ENCODE results near the gene CACHD1. TPM values are rescaled to one million over a fixed set of nuclear protein-coding genes. Genes with fewer than 3 reads are reported as not detected.

CACHD1 gene
- total and polyA plus RNA-seq, 2 of the 4 experiments (the other 2 are of a cell fraction), result 2.9 to 5.9 TPM

- no peak overlapping the region for H4K8ac ChIP-seq (ENCODE audit: low read depth in 2 of 2, low read length in 2 of 2)
- DNase-seq (no peak), ATAC-seq (ENCODE audit: low read depth) (no peak)
- no peak overlapping the region for H2AK9ac ChIP-seq (replicated peaks; ENCODE audit: low read depth, low read length, poor library complexity)
- H2BK15ac ChIP-seq (ENCODE audit: low read depth, low read length), result no peak overlapping the region
- no peak overlapping the region for H3K56ac ChIP-seq (ENCODE audit: extremely low read depth, insufficient read depth, low read length)
- H3K14ac ChIP-seq (replicated peaks; ENCODE audit: low read depth, low read length), result no peak overlapping the region
- H3K9me3 ChIP-seq (ENCODE audit: control insufficient read depth, insufficient read depth, low read length), result no peaks in the 10 kb centered on the region
- no peak overlapping the region for H3K23ac ChIP-seq (ENCODE audit: low read depth, low read length)
- no peak overlapping the region for H3K4me3 ChIP-seq (ENCODE audit: insufficient read depth, low read depth, low read length)
- H3K9me1 ChIP-seq (ENCODE audit: insufficient read depth, low read length), result no peaks in the 10 kb centered on the region
- H2BK5ac ChIP-seq (ENCODE audit: low read depth, low read length, poor library complexity, severe bottlenecking), result no peak overlapping the region
- H3K4ac ChIP-seq (ENCODE audit: low read depth, low read length), result no peak overlapping the region
- H3K36me3 ChIP-seq (ENCODE audit: control insufficient read depth, insufficient read depth, low read length), result no peaks in the 10 kb centered on the region
- peaks cover 0 to 9% of the 10 kb centered on the region in 2 experiments; a peak in 3 of 4 replicates for H3K79me1 ChIP-seq (ENCODE audit: low read depth in 1 of 2, low read length in 2 of 2)
- H2AFZ ChIP-seq (replicated peaks; ENCODE audit: low read length, poor library complexity), result no peak overlapping the region
- no peak overlapping the region for H3K18ac ChIP-seq (ENCODE audit: low read depth, low read length)
- POLR2A ChIA-PET (ENCODE audit: unreplicated experiment), result no interaction called here
- TF ChIP-seq CEBPB (IDR thresholded peaks at IDR 0.05; ENCODE audit: low read depth, low read length) (no peak), RCOR1 (IDR thresholded peaks at IDR 0.05; ENCODE audit: insufficient replicate concordance, low read length) (no peak), FOS (IDR thresholded peaks at IDR 0.05; ENCODE audit: low read depth, low read length) (no peak), CHD1 (IDR thresholded peaks at IDR 0.05; ENCODE audit: low read depth, low read length) (no peak), MAZ (IDR thresholded peaks at IDR 0.05; ENCODE audit: borderline replicate concordance, low read depth, low read length) (no peak)
- TF ChIP-seq, protein P1, sequence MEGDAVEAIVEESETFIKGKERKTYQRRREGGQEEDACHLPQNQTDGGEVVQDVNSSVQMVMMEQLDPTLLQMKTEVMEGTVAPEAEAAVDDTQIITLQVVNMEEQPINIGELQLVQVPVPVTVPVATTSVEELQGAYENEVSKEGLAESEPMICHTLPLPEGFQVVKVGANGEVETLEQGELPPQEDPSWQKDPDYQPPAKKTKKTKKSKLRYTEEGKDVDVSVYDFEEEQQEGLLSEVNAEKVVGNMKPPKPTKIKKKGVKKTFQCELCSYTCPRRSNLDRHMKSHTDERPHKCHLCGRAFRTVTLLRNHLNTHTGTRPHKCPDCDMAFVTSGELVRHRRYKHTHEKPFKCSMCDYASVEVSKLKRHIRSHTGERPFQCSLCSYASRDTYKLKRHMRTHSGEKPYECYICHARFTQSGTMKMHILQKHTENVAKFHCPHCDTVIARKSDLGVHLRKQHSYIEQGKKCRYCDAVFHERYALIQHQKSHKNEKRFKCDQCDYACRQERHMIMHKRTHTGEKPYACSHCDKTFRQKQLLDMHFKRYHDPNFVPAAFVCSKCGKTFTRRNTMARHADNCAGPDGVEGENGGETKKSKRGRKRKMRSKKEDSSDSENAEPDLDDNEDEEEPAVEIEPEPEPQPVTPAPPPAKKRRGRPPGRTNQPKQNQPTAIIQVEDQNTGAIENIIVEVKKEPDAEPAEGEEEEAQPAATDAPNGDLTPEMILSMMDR (conservative IDR thresholded peaks at IDR 0.05; ENCODE audit: low read depth, low read length), result no peak
- TF ChIP-seq, protein P2, sequence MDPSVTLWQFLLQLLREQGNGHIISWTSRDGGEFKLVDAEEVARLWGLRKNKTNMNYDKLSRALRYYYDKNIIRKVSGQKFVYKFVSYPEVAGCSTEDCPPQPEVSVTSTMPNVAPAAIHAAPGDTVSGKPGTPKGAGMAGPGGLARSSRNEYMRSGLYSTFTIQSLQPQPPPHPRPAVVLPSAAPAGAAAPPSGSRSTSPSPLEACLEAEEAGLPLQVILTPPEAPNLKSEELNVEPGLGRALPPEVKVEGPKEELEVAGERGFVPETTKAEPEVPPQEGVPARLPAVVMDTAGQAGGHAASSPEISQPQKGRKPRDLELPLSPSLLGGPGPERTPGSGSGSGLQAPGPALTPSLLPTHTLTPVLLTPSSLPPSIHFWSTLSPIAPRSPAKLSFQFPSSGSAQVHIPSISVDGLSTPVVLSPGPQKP (IDR thresholded peaks at IDR 0.05; ENCODE audit: borderline replicate concordance, low read depth, low read length), result no peak
- no peak overlapping the region for H4K91ac ChIP-seq (ENCODE audit: insufficient read depth, low read depth, low read length)
- H3K27me3 ChIP-seq (ENCODE audit: control insufficient read depth, insufficient read depth, low read length), result no peaks in the 10 kb centered on the region; the same call in 1 of the 2 replicates
- no peak overlapping the region for H2AK5ac ChIP-seq (ENCODE audit: low read depth, low read length)
- in situ Hi-C loops (cut with MboI; ENCODE audit: low sequenced_read_pairs) (no loop called here), intact Hi-C loops (cut with micrococcal nuclease) (no loop called here), dilution Hi-C loops (cut with HindIII; ENCODE audit: low sequenced_read_pairs, unreplicated experiment) (no loop called here)
- no peak overlapping the region for H3K9ac ChIP-seq (ENCODE audit: low read depth, low read length)
- no peak overlapping the region for H3K27ac ChIP-seq (ENCODE audit: insufficient read depth, low read length)
- 0 out of 2 replicates have a peak, but pooled peaks cover 3% of the 10 kb centered on the region for H4K20me1 ChIP-seq (ENCODE audit: insufficient read depth, low read length)
- no peak overlapping the region for H2BK120ac ChIP-seq (ENCODE audit: low read depth, low read length)
- no peak overlapping the region for H3K4me2 ChIP-seq (ENCODE audit: low read depth, low read length)
- no peak overlapping the region for H2BK20ac ChIP-seq (ENCODE audit: low read depth, low read length)
- no peaks in the 10 kb centered on the region for H3K4me1 ChIP-seq (ENCODE audit: control insufficient read depth, insufficient read depth, low read length)
- CTCF ChIA-PET, result no interaction called here
- BruUV-seq (replicated peaks), result no TSS peak
- WGBS, 2 experiments (ENCODE audit: extremely low coverage in 2 of 2, insufficient read length in 1 of 2), result no CpG with 5 or more reads among the region's 1 CpG
- H4K5ac ChIP-seq (ENCODE audit: low read depth, low read length), result no peak overlapping the region
These were observed 12.8 kb downstream of the CACHD1 start for GRCh38 chr1:64482720-64483119.
